Measurements from ENCODE around the gene ODF2.
"Not testable (repeated sequence)": the region's sequence is repeated elsewhere in the genome, so short reads cannot be mapped to it uniquely, and the experiment has no call there.

The ODF2 gene

DNA sequence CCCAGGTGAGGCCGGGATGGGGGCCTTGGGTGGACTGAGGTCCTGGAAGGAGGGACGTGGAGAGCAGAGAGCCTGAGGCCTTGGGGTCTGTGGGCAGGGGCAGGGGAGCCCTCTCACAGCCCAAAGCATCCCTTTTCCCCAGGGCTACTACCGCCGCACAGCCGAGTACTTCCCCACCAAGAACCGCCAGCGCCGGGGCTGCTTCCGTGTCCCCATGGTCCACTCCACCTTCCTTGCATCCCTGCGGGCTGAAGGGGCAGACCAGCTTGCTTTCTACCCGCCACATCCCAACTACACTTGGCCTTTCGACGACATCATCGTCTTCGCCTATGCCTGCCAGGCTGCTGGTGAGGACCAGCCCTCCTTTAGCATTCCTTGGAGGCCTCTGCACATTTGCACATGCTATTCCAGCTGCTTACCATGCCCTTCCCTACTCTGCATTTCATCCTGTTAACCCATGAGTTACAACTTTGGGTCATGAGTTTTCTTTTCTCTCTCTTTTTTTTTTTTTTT is 31.5 kb upstream of the ODF2 start:
- no peak for DNase-seq (ENCODE audit: low read depth)

DNA sequence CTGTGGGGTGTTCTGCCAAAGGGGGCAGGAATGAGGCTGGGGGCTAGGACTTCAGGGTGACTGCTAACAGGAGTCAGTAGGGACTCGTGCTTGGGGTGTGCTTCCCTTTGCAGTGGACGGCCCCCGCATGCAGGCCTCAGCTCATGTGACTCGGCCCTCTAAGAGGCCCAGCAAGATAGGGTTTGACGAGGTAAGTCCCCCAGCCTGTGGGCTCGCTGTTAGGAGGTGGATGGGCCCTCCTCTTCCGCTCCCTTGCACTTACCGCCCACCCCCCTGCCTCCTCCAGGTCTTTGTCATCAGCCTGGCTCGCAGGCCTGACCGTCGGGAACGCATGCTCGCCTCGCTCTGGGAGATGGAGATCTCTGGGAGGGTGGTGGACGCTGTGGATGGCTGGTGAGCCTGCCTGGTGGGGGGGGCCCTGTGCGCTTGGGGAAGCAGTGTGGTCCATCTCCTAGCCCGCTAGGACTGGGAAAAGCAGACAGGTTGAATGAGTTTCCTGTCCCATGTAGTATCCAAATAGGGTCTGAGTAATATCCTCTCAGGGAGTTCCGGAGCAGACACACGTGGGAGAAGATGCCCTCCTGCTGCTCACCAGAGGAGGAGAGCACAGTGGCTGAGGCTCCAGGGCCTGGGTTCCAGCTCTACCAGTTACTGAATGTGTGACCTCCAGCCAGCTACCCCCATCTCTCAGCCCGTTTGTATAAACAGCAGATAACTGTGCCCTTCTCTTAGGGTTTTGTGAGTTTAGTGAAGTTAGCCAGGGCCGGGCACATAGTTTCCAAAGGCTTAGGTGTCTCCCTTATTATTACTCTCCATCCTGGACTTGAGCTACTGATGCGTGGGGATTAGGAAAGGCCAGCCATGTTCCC is 26.9 kb upstream of the ODF2 start:
- no peak for DNase-seq (ENCODE audit: low read depth)

GRCh38 chr9:128429513-128430086 is 26.2 kb upstream of the ODF2 start:
- DNase-seq (ENCODE audit: low read depth) = no peak

DNA sequence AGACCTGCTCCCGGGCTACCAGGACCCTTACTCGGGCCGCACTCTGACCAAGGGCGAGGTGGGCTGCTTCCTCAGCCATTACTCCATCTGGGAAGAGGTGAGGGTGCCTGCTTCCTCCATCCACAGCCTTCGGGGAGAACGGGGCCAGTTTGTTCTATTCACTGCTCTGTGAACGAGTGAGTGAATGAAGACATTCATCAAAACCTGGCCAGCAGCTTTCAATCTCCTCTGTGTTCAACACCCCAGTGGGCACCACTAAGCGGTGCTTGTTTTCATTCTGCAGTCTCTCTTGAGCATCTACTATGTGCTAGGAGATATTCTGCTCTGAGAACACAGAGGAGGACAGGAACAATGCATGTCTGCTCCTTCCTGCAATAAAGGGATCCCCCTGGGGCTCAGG is 24.6 kb upstream of the ODF2 start:
- DNase-seq (ENCODE audit: low read depth) = no peak

- no peak for DNase-seq (ENCODE audit: low read depth)
Measured at GRCh38 chr9:128434340-128434739, 21.5 kb upstream of the ODF2 start.

DNA sequence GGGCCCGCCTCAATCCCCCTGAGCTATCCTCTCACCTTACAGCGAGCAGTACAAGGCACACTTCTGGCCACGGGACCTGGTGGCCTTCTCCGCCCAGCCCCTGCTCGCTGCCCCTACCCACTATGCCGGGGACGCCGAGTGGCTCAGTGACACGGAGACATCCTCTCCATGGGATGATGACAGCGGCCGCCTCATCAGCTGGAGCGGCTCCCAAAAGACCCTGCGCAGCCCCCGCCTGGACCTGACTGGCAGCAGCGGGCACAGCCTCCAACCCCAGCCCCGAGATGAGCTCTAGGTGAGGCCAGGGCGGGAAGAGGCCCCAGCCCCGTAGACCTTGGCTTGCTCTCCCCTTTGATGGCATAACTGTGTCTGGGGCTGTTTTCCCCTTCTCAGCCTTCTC is 20.2 kb upstream of the ODF2 start:
- no peak for DNase-seq (ENCODE audit: low read depth)

GRCh38 chr9:128438343-128439109 is 17.3 kb upstream of the ODF2 start:
- DNase-seq (ENCODE audit: low read depth) = peak; percentile 28

- DNase-seq (ENCODE audit: low read depth) = no peak
Measured at GRCh38 chr9:128439273-128439672, 16.5 kb upstream of the ODF2 start.

DNA sequence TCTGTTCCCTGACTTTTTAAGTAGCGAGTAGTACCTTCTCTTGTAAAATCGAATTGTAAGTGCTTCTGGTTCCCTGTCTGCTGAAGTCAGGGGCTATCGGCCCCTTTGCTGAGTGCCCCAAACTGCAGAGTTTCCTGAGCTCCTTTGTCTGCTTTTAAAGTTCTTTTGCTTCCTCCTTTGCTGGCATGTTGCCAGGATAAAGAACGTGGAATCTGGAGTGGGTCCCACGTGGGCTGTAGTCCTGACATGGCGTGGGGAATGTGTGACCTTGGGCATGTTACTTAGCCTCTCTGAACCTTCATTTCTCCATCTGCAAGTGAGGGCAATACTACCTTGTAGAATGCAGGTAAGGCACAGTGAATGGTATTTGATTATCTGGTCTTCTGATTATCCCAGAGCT is 13.7 kb upstream of the ODF2 start:
- no peak for DNase-seq (ENCODE audit: low read depth)

GRCh38 chr9:128446505-128446904 is 9.3 kb upstream of the ODF2 start:
- DNase-seq (ENCODE audit: low read depth) = not testable (repeated sequence)

- no peak for DNase-seq (ENCODE audit: low read depth)
Measured at GRCh38 chr9:128448746-128449145, 7.1 kb upstream of the ODF2 start.

DNA sequence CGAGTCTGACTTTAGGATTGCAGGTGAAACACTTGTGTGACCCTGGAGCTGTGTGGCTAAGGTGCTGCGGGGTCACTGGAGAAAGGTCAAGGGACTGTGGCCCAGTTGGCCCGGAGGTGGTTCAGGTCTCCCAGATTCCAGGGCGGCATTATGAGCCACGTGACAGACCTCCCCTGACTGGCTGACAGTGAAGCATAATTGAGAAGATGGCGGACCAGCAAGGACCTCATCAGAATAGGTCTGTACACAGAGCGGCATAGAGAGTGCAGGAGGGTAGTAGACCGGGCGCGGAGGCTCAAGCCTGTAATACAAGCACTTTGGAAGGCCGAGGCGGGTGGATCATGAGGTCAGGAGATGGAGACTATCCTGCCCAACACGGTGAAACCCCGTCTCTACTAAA is 815 bp upstream of the ODF2 start:
- DNase-seq (ENCODE audit: low read depth) = no peak

- peak; percentile 39 for DNase-seq (ENCODE audit: low read depth)
Measured at GRCh38 chr9:128456613-128457061, 831 bp downstream of the ODF2 start.

GRCh38 chr9:128457207-128457606 is 1.4 kb downstream of the ODF2 start:
- DNase-seq (ENCODE audit: low read depth) = no peak

GRCh38 chr9:128459011-128459410 is 3.2 kb downstream of the ODF2 start:
- no peak for DNase-seq (ENCODE audit: low read depth)

GRCh38 chr9:128469070-128469469 is 13.3 kb downstream of the ODF2 start:
- DNase-seq (ENCODE audit: low read depth) = no peak

- DNase-seq (ENCODE audit: low read depth) = peak; percentile 8
Measured at GRCh38 chr9:128470560-128470959, 14.8 kb downstream of the ODF2 start.

GRCh38 chr9:128473104-128473503 is 17.3 kb downstream of the ODF2 start:
- no peak for DNase-seq (ENCODE audit: low read depth)

DNA sequence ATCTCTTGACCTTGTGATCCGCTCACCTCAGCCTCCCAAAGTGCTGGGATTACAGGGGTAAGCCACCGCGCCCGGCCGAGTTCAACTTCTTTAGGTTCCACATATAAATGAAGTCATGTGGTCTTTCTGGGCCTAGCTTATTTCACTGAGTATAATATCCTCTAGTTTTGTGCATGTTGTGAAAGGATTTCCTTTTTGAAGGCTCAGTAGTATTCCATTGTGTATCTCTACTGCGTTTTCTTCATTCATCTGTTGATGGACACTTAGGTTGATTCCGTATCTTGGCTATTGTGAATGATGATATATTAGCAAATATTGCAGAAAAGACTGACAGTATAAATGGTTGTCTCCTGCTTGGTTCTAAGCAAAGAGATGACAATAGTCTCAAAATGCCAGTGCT is 20.1 kb downstream of the ODF2 start:
- no peak for DNase-seq (ENCODE audit: low read depth)

DNA sequence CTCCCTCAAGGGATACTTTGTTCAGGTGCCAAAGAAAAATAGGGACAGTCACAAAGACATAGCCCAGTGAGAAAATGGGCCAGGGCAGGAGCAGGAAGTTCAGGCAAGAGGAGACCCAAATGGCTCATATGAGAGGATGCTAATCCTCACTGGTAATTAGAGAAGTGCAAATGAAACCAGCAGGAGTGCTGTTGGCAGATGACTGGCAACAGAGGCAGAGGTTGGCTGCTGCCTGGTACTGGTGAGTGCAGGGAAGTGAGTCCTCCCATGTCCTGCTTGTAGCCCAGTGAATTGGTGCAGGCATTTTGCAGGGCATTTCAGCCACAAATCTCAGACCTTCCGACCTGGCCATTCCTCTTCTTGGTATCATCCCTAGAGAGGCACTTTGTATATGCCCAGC is 23.5 kb downstream of the ODF2 start:
- DNase-seq (ENCODE audit: low read depth) = no peak

GRCh38 chr9:128481561-128481960 is 25.8 kb downstream of the ODF2 start:
- no peak for DNase-seq (ENCODE audit: low read depth)

GRCh38 chr9:128482186-128482585 is 26.4 kb downstream of the ODF2 start:
- no peak for DNase-seq (ENCODE audit: low read depth)

All from HS-5 (cell line).